IMR-90 (cell line): ENCODE measurements around the gene UQCRC1. TPM values are rescaled to one million over a fixed set of nuclear protein-coding genes. Genes with fewer than 3 reads are reported as not detected.

Experiments
- ATAC-seq: fragments of 200-7000 bp; cut with Tn5 transposase; 2 replicates; pipeline ENCODE4 v1.9.1; 2020; ENCODE audit warnings: low read depth, mild to moderate bottlenecking, moderate library complexity
- BruUV-seq: library from RNA; stranded (reverse); fragments of 400-500 nt; replicated peaks from 2 replicates; lab custom pipeline; 2021; lab: Mats Ljungman, UMichigan
- CTCF ChIA-PET: fragments of 300-600 bp; formaldehyde crosslinking; extraction: SDS; loops from one replicate; lab custom pipeline; 2021; ENCODE audit warnings: antibody characterized with exemption; lab: Yijun Ruan, JAX
- POLR2A ChIA-PET: fragments of 300-600 bp; sonication (Branson Sonifier 250); formaldehyde crosslinking; loops from one replicate; lab custom pipeline; 2022; ENCODE audit warnings: antibody characterized with exemption; ENCODE audit not compliant: unreplicated experiment; lab: Charles Lee
- DNase-seq: peaks from one replicate; pipeline ENCODE4 v3.0.0; 2013
- H2AFZ ChIP-seq: replicated peaks from 2 replicates; pipeline ENCODE3; 2013; ENCODE audit warnings: low read length, mild to moderate bottlenecking; ENCODE audit not compliant: poor library complexity
- H2AK5ac ChIP-seq: 2 replicates; pipeline ENCODE4 v1.6.1; 2013; ENCODE audit warnings: low read depth, low read length, inconsistent platforms
- H2AK9ac ChIP-seq: replicated peaks from 2 replicates; pipeline ENCODE3; 2013; ENCODE audit warnings: mild to moderate bottlenecking, low read depth, low read length, moderate library complexity; ENCODE audit not compliant: poor library complexity
- H2BK120ac ChIP-seq: 2 replicates; pipeline ENCODE4 v1.6.1; 2013; ENCODE audit warnings: low read depth, low read length, inconsistent platforms
- H2BK15ac ChIP-seq: 3 replicates; pipeline ENCODE4 v1.6.1; 2013; ENCODE audit warnings: low read depth, low read length, inconsistent platforms
- H2BK20ac ChIP-seq: 2 replicates; pipeline ENCODE4 v1.6.1; 2013; ENCODE audit warnings: low read depth, mild to moderate bottlenecking, inconsistent platforms, low read length, moderate library complexity
- H2BK5ac ChIP-seq: 2 replicates; pipeline ENCODE4 v1.6.1; 2013; ENCODE audit warnings: mild to moderate bottlenecking, low read depth, low read length, inconsistent platforms; ENCODE audit not compliant: poor library complexity, severe bottlenecking
- H3K14ac ChIP-seq: replicated peaks from 2 replicates; pipeline ENCODE4 v1.6.1; 2013; ENCODE audit warnings: low read depth, low read length, inconsistent platforms
- H3K18ac ChIP-seq: 2 replicates; pipeline ENCODE4 v1.6.1; 2013; ENCODE audit warnings: low read depth, low read length, control low read depth
- H3K23ac ChIP-seq: 2 replicates; pipeline ENCODE4 v1.6.1; 2013; ENCODE audit warnings: low read depth, low read length, inconsistent platforms
- H3K27ac ChIP-seq: 2 replicates; pipeline ENCODE4 v1.5.1; 2013; ENCODE audit warnings: mild to moderate bottlenecking, control low read depth, low read length; ENCODE audit not compliant: insufficient read depth
- H3K27me3 ChIP-seq: 2 replicates; pipeline ENCODE4 v1.6.1; 2013; ENCODE audit warnings: low read length; ENCODE audit not compliant: control insufficient read depth, insufficient read depth
- H3K36me3 ChIP-seq: 2 replicates; pipeline ENCODE4 v1.6.1; 2013; ENCODE audit warnings: low read length, mixed read lengths; ENCODE audit not compliant: control insufficient read depth, insufficient read depth
- H3K4ac ChIP-seq: 2 replicates; pipeline ENCODE4 v1.6.1; 2013; ENCODE audit warnings: low read depth, low read length, inconsistent platforms
- H3K4me1 ChIP-seq: 2 replicates; pipeline ENCODE4 v1.6.1; 2013; ENCODE audit warnings: low read length, mixed read lengths; ENCODE audit not compliant: control insufficient read depth, insufficient read depth
- H3K4me2 ChIP-seq: 2 replicates; pipeline ENCODE4 v1.6.1; 2013; ENCODE audit warnings: low read depth, mild to moderate bottlenecking, control low read depth, low read length, moderate library complexity
- H3K4me3 ChIP-seq: 2 replicates; pipeline ENCODE4 v1.5.1; 2013; ENCODE audit warnings: low read depth, mild to moderate bottlenecking, control low read depth, low read length, moderate library complexity; ENCODE audit not compliant: insufficient read depth
- H3K56ac ChIP-seq: 2 replicates; pipeline ENCODE4 v1.6.1; 2013; ENCODE audit warnings: low read length, inconsistent platforms; ENCODE audit not compliant: insufficient read depth; ENCODE audit errors: extremely low read depth
- H3K79me1 ChIP-seq, 2 experiments: 2 replicates each; pipeline ENCODE4 v1.6.1; 2013; ENCODE audit warnings: low read length in 2 of 2, inconsistent platforms in 1 of 2, low read depth in 1 of 2
- H3K9ac ChIP-seq: 2 replicates; pipeline ENCODE4 v1.6.1; 2013; ENCODE audit warnings: low read depth, low read length, control low read depth
- H3K9me1 ChIP-seq: 2 replicates; pipeline ENCODE4 v1.6.1; 2013; ENCODE audit warnings: low read length, inconsistent platforms; ENCODE audit not compliant: insufficient read depth
- H3K9me3 ChIP-seq: 2 replicates; pipeline ENCODE4 v1.6.1; 2013; ENCODE audit warnings: low read length; ENCODE audit not compliant: control insufficient read depth, insufficient read depth
- H4K20me1 ChIP-seq: 2 replicates; pipeline ENCODE4 v1.6.1; 2013; ENCODE audit warnings: low read length, inconsistent platforms; ENCODE audit not compliant: insufficient read depth
- H4K5ac ChIP-seq: 2 replicates; pipeline ENCODE4 v1.6.1; 2013; ENCODE audit warnings: mild to moderate bottlenecking, low read depth, low read length, control low read depth
- H4K8ac ChIP-seq, 2 experiments: 2 replicates each; pipeline ENCODE4 v1.6.1; 2013; ENCODE audit warnings: low read depth in 2 of 2, low read length in 2 of 2, control low read depth in 1 of 2, inconsistent platforms in 1 of 2
- H4K91ac ChIP-seq: 2 replicates; pipeline ENCODE4 v1.6.1; 2013; ENCODE audit warnings: low read depth, low read length, inconsistent platforms; ENCODE audit not compliant: insufficient read depth
- WGBS, 2 experiments: methylation state at CpG; one replicate each; pipeline versions ENCODE4 v1.1.5 to v1.1.7; 2013; ENCODE audit warnings: missing lambda C conversion rate in 2 of 2; ENCODE audit not compliant: insufficient read length in 1 of 2; ENCODE audit errors: extremely low coverage in 2 of 2; 5-methylcytosine and 5-hydroxymethylcytosine counted together
- dilution Hi-C: fragments of 300-500 bp; cut with HindIII; formaldehyde crosslinking; loops from one replicate; pipeline ENCODE4 v1.14.3; 2018; ENCODE audit warnings: low sequenced_read_pairs; ENCODE audit not compliant: unreplicated experiment
- in situ Hi-C: fragments of 300-500 bp; cut with MboI; formaldehyde crosslinking; loops from 3 replicates; pipeline ENCODE4 v1.14.3; 2019; ENCODE audit warnings: low sequenced_read_pairs, inconsistent platforms, mixed read lengths
- intact Hi-C: fragments of 100-400 bp; cut with micrococcal nuclease; formaldehyde crosslinking; loops from 2 replicates; pipeline ENCODE4 v1.10.0; 2022
- polyA plus RNA-seq, 3 experiments: library from polyadenylated mRNA; depleted of rRNA; stranded (reverse); fragments of >200 nt; gene quantifications; 2 replicates each; pipeline ENCODE4 v1.2.3, GENCODE V29; 2012; ENCODE audit warnings: low replicate concordance in 1 of 3
- total RNA-seq: library from RNA; depleted of rRNA; stranded (reverse); fragments of >200 nt; gene quantifications from 2 replicates; pipeline ENCODE4 v1.2.3, GENCODE V29; 2012
- TF ChIP-seq, protein P1 (sequence below): fragments of 150-350 bp; IDR thresholded peaks from 2 replicates; pipeline ENCODE4 v1.6.1; 2017; ENCODE audit warnings: mild to moderate bottlenecking, antibody characterized with exemption, low read length, low read depth

The UQCRC1 gene
- total and polyA plus RNA-seq, 2 of the 4 experiments (the other 2 are of a cell fraction): 474 to 1,365 TPM

DNA sequence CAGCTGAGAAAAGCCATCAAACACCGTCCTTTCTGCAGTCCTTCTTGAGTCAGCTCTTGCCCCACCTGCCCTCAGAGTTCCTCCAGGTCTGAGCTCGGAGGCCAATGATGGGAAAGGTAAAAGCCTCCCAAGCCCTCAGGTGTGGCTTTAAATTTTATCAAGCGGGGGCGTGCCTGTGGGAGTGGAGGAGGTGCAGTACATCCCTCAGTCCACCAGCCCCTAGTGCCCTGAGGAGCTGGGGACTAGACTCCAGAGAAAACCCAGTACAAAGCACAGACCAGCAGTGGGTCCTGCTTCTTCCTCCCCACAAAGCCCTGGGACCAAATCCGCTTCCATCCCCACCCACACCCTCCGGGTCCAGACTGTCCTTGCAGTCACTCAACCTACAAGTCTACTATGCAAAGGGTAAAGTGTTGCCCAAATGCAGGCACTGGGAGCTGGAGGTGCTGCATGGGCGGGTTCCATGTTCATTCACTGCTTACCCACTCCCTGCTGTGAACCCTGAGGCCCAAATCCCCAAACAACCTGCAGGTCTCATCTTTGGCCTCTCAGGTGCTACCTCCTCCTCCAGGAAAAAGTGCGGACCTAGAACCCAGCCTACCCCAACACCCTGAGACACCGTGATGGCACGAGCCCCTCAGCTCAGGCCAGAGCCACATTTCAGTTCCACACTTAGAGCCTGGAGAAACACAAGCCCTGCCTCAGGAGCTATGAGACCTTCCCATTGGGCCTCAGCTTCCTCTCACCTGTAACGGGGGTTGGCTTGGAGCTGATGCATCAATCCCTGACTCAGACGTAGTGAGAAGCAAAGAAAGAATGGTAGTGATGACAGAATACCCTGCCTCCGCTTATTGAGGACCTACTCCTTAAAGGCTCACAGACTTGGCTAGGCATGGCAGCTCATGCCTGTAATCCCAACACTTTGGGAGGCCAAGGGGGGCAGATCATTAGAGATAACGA, 55.3 kb downstream of the UQCRC1 start:
- H3K4ac ChIP-seq: no peak overlapping the region
- no peak overlapping the region for H4K5ac ChIP-seq
- peaks cover 9% of the 10 kb centered on the region for H3K9me1 ChIP-seq
- H2AFZ ChIP-seq: no peak overlapping the region
- H4K91ac ChIP-seq: no peak overlapping the region
- H2BK120ac ChIP-seq: no peak overlapping the region
- intact Hi-C loops (no loop called here), dilution Hi-C loops (no loop called here), in situ Hi-C loops (no loop called here)
- H3K4me3 ChIP-seq: no peak overlapping the region
- H2AK9ac ChIP-seq: peak overlapping the region; percentile 77
- no peak overlapping the region for H4K8ac ChIP-seq
- H3K9ac ChIP-seq: no peak overlapping the region
- no peak overlapping the region for H3K23ac ChIP-seq
- H3K56ac ChIP-seq: no peak overlapping the region
- no peaks in the 10 kb centered on the region for H3K9me3 ChIP-seq
- CTCF ChIA-PET: interaction anchor here (1.6 kb wide), 1 partner anchor 118 kb away, joined by 4 read pairs; no protein-coding TSS in a partner anchor
- DNase-seq (no peak), ATAC-seq (no peak)
- H2BK20ac ChIP-seq: no peak overlapping the region
- H4K20me1 ChIP-seq: peaks cover 14% of the 10 kb centered on the region; the same call in 1 of the 2 replicates
- H2AK5ac ChIP-seq: no peak overlapping the region
- POLR2A ChIA-PET: no interaction called here
- no peak overlapping the region for H2BK15ac ChIP-seq
- TF ChIP-seq, protein P1, sequence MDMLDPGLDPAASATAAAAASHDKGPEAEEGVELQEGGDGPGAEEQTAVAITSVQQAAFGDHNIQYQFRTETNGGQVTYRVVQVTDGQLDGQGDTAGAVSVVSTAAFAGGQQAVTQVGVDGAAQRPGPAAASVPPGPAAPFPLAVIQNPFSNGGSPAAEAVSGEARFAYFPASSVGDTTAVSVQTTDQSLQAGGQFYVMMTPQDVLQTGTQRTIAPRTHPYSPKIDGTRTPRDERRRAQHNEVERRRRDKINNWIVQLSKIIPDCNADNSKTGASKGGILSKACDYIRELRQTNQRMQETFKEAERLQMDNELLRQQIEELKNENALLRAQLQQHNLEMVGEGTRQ: no peak
- H2BK5ac ChIP-seq: no peak overlapping the region
- 87% methylated on average over 3 of the region's 14 CpGs; no CpG with 5 or more reads in 1 of the 2 experiments for WGBS, 2 experiments
- no peak overlapping the region for H3K14ac ChIP-seq
- H3K27me3 ChIP-seq: no peaks in the 10 kb centered on the region
- H3K18ac ChIP-seq: no peak overlapping the region
- no peak overlapping the region for H3K27ac ChIP-seq
- peaks cover 12% of the 10 kb centered on the region for H3K4me1 ChIP-seq
- H3K4me2 ChIP-seq: no peak overlapping the region
- peaks cover 3% of the 10 kb centered on the region; the same call in 1 of the 2 replicates for H3K36me3 ChIP-seq
- no TSS peak for BruUV-seq
- peaks cover 11 to 49% of the 10 kb centered on the region in 2 experiments for H3K79me1 ChIP-seq
